HG03066 (cell line): ENCODE measurements around the gene METTL17.
A peak's percentile ranks its signal among the peaks of the same experiment; 100 is the strongest.
"Not testable (repeated sequence)": the region's sequence is repeated elsewhere in the genome, so short reads cannot be mapped to it uniquely, and the experiment has no call there.

ENCODE experiments used
- ATAC-seq: cut with Tn5 transposase; IDR thresholded peaks from one replicate; pipeline ENCODE4 v1.9.1; 2021; ENCODE audit warnings: low read depth; ENCODE audit not compliant: unreplicated experiment

The METTL17 gene

GRCh38 chr14:20989787-20990600, at the start of gene METTL17:
Gene METTL17 (plus strand): TSS chr14:20989980. CDS start chr14:20990003, 23 bp downstream.
- ATAC-seq = peak; percentile 94

GRCh38 chr14:20945146-20945545, 44.6 kb upstream of the METTL17 start:
- ATAC-seq = not testable (repeated sequence)

GRCh38 chr14:20946707-20947106, 43.1 kb upstream of the METTL17 start:
- ATAC-seq = not testable (repeated sequence)

- ATAC-seq = not testable (repeated sequence)
Observed at GRCh38 chr14:20954736-20955537, 34.8 kb upstream of the METTL17 start, which contains the start of gene RNASE2. Gene RNASE2 (plus strand): TSS chr14:20955487. CDS start chr14:20955772, 285 bp downstream.

- not testable (repeated sequence) for ATAC-seq
Observed at GRCh38 chr14:20955538-20955873, 34.3 kb upstream of the METTL17 start.

GRCh38 chr14:20956376-20956976, 33.3 kb upstream of the METTL17 start:
- ATAC-seq = no peak

- not testable (repeated sequence) for ATAC-seq
Observed at GRCh38 chr14:20958946-20959345, 30.8 kb upstream of the METTL17 start.

GRCh38 chr14:20969336-20969735, 20.4 kb upstream of the METTL17 start:
- no peak for ATAC-seq

GRCh38 chr14:20970647-20970982, 19.2 kb upstream of the METTL17 start:
- peak; percentile 25 for ATAC-seq

- ATAC-seq = peak; percentile 92
Observed at GRCh38 chr14:20970983-20971704, 18.6 kb upstream of the METTL17 start.

- ATAC-seq = no peak
Observed at GRCh38 chr14:20971705-20972021, 18.1 kb upstream of the METTL17 start.

- no peak for ATAC-seq
Observed at GRCh38 chr14:20973501-20973900, 16.3 kb upstream of the METTL17 start.

GRCh38 chr14:20976291-20976690, 13.5 kb upstream of the METTL17 start:
- no peak for ATAC-seq

GRCh38 chr14:20978687-20979086, 11.1 kb upstream of the METTL17 start:
- ATAC-seq = no peak

GRCh38 chr14:20980906-20981305, 8.9 kb upstream of the METTL17 start:
- ATAC-seq = no peak

- ATAC-seq = no peak
Observed at GRCh38 chr14:20982646-20983369, 7.0 kb upstream of the METTL17 start.

GRCh38 chr14:20985650-20986049, 4.1 kb upstream of the METTL17 start:
- ATAC-seq = not testable (repeated sequence)

- ATAC-seq = no peak
Observed at GRCh38 chr14:20986811-20987210, 3.0 kb upstream of the METTL17 start.

- no peak for ATAC-seq
Observed at GRCh38 chr14:20988717-20989470, 886 bp upstream of the METTL17 start.

- no peak for ATAC-seq
Observed at GRCh38 chr14:20989471-20989786, 351 bp upstream of the METTL17 start.
